Stimulated activated CD8-positive, alpha-beta memory T cell treated with anti-CD3 and anti-CD28 coated beads, Interleukin-4, amount 100 ng/mL, for 24 hours (primary cell): ENCODE results near the gene RECK.

Experiments used
- DNase-seq: peaks from one replicate; pipeline ENCODE4 v3.0.0-alpha.2; 2020; ENCODE audit warnings: low read depth

The RECK gene

DNA sequence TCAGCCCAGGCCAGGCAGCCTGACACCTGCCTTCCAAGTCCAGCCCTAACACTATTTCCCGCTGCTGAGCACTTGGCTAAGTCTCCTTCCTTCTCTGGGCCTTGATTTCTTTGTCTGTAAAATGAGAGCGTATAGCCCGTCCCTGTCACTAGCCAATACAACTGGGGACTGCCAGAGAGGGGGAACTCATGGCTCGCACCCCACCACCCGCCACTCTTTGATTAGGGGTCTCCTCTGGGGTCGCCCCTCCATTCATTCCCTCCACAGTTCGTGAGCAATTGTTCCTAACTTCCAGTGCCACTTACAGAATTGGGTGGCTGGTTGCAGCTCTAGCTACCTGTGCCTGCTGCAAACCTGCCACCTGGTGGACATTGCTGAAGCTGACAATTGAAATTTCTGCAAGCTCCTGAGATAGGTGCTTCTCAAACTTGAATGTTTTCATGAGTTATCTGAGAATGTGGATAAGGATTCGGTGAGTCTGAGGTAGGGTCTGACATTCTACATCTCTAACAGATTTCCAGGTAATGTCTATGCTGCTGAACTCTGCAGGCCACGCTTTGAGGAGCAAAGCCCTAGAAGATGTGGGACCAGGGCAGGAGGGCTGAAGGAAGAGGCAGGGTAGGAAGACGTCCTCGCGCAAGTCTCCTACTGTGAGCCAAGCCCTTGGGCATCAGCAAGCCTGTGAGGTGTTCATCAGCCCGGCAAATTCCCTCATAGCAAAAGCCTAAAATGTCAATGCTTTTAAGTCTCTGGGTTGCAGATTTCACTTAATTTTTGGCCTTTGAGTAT is 13.3 kb upstream of the RECK start:
- peak; percentile 45 for DNase-seq

DNA sequence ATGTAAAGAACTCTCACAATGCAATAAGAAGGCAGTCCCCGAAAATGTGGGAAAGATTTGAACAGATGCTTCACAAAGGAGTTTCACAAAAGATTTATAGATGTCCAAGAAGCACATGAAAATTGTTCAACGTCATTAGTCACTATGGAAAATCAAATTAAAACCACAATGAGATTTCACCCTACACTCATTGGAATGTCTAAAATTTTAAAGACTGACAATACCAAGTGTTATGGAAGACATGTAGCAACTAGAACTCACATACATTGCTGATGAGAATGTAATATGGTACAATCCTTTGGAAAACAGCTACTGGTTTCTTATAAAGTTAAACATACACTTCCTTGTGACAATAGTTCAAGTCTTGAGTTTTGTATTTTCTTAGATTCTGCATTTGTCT is 11.0 kb upstream of the RECK start:
- DNase-seq: no peak

DNA sequence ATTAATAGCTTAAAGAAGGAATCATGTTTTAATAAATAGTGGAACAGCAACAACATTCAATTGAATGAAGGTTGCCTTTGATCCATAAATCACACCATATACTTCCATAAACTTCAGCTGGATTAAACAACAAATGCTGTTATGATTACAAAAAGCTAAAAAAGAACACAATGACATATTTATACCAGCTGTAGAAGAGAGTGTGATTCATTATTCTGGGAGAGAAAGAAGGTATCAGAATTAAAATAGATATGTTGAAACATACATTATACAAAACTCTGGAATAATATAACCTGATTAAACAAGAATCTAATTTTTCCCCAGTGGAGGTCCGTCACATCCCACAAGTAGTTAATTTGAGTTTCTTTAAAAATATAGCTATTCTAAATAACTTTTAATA is 7.5 kb upstream of the RECK start:
- DNase-seq: no peak

DNA sequence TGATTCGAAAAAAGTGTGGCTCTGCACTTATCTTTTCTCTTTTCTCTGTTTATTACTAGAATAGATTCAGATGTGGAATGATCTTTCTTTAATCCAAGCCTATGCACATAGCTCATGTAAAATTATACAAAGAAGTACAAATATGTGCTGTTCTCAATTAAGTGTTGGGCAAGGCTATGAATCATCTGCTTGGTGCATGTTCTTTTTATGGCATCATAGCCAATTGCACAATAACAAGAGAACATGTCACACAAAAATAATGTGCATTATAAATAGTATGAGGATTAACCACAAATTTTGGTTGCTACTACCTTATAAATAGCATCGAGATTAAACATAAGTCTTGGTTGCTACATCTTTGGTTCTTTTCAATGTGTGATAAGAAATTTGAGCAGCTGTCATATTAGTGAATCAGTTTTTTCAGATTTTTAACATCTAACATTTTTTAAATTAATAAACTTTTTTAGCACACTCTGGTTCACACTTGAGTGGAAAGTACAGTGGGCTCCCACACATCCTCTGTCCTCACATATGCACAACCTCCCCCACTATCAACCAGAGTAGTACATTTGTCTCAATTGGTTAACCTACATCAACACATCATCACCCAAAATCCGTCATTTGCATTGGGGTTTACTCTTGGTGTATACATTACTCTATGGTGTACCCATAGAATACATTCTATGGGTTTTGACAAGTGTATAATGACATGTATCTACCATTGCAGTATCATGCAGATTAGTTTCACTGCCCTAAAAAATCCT is 6.8 kb upstream of the RECK start:
- no peak for DNase-seq

GRCh38 chr9:36030871-36031270 is 5.8 kb upstream of the RECK start:
- DNase-seq: no peak

GRCh38 chr9:36031774-36032555 is 4.7 kb upstream of the RECK start:
- DNase-seq: no peak

DNA sequence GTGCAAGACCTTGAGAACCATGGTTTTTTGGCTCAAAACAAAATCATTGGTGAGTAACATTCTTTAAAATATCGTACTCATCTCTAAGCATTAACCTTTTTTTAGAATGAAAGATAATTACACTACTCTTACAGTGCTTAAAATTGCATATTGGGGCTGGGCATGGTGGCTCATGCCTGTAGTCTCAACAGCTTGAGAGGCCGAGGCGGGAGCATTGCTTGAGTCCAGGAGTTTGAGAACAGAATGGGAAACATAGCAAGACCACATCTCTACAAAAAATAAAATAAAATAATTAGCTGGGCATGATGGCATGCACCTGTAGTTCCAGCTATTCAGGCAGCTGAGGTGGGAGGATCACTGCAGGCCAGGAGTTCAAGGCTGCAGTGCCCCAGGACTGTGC is 2.9 kb upstream of the RECK start:
- no peak for DNase-seq

DNA sequence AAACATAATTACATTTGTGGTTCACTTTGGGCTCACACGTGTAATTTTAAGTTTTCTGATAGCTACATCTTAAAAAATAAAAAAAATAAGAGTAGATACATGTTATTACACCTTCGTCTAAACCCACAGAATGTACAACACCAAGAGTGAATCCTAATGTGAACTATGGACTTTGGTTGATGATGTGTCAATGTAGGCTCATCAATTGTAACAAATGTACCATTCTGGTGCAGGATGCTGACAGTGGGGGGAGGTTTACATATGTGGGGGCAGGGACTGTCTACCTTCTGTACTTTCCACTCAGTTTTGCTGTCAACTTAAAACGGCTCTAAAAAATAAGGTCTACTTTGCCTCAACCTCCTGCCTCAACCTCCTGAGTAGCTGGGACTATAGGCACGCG is 2.5 kb upstream of the RECK start:
- no peak for DNase-seq

DNA sequence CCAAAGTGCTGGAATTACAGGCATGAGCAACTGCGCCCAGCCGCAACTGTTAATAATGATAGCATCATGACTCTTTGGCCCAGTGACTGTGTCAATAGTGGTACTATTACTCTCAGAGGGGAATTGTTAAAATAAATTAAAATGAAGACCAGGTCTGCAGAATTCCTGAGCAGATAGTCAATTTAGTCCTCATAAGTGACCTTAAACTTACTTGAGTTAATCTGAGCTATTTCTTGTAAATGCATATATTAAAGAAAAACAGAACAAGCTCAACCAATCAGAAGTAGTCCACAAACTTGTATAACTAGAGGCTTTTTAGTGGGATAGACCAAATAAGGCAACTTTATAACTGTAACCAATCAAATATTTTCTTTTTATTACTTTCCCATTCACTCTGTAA is 1.7 kb upstream of the RECK start:
- no peak for DNase-seq

DNA sequence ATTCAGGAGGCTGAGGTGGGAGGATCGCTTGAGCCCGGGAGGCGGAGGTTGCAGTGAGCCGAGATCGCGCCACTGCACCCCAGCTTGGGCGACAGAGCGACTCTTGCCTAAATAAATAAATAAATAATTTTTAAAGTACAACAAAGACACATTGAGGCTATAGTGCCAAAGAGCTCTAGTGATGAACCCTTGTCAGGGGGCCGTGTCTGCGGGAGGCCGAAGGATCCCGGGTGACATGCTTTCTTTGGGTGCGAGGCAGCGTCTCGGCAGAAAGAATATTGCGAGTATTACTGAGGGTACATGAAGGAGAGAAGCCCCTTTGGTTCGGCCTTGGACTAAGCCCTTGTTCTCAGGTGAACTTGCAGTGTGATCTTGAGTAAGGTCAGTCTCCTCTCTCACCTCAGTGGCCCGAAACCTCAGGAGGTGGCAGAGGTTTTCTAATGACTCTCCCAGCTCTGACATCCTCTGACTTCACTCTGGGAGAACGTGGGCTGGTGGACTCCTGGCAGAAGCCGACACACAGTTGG is 397 bp upstream of the RECK start:
- no peak for DNase-seq

- DNase-seq: no peak
Observed at GRCh38 chr9:36037549-36038122, 923 bp downstream of the RECK start.

GRCh38 chr9:36039121-36039520 is 2.4 kb downstream of the RECK start:
- no peak for DNase-seq

- DNase-seq: no peak
Observed at GRCh38 chr9:36039696-36040095, 3.0 kb downstream of the RECK start.

- DNase-seq: no peak
Observed at GRCh38 chr9:36040271-36040925, 3.7 kb downstream of the RECK start.

DNA sequence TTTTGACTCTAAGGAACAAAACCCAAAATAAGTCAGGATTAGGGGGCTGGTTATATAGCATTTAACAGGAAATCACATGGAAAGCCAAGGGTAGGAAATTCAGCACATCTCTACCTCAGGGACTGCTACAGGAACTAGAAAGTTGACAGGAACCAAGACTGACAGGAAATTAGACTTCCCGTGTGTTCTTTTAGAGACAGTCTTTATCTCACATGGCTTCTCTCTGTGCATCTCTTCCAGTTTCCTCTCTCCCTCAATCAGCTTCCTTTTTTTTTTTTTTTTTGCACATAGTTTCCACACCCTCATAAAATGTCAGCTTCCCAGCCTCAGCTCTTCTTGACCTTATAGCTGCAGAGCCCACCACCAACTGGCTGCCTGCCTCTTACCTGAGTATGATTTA is 4.8 kb downstream of the RECK start:
- no peak for DNase-seq

- DNase-seq: no peak
Observed at GRCh38 chr9:36045610-36046009, 8.9 kb downstream of the RECK start.

DNA sequence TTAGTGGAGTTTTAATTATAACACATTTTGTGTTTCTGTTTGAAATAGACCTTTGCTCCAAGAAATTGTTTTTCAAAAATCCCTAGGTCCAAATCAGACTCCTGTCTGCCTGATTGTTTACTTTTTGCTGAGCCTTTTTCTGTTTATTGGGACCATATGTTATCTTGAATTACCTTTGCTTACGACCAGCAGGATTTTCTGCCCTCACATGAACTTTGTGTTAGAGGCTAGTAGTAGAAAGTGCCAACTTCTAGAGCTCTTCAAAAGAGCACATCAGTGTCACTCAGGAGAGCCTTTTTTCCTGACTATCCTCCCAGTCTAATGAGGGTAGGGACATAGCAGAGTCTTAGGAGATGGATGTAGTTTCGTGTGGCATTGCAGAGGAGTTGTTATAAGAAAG is 10.2 kb downstream of the RECK start:
- no peak for DNase-seq

GRCh38 chr9:36049408-36049807 is 12.7 kb downstream of the RECK start:
- no peak for DNase-seq

- DNase-seq: no peak
Observed at GRCh38 chr9:36050476-36050875, 13.8 kb downstream of the RECK start.

- no peak for DNase-seq
Observed at GRCh38 chr9:36051317-36051716, 14.6 kb downstream of the RECK start.

GRCh38 chr9:36053971-36054370 is 17.3 kb downstream of the RECK start:
- DNase-seq: no peak

DNA sequence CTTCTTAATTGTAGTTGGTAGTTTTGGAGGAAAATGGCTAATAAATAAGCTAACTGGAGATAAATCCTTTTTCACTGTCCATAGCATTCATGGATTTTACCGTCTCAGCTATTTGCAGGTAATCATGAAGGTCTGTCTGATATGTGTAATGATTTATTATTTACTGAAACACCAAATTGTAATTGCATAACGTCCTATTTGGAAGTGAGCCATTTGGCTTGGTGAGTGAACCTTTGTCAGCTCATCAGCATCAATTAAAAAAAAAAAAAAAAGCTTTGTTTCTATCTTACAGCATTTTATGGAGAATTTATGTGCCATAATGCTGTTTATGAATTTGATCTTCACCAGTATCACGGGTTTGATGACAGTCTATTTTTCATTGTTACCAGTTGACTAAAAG is 20.2 kb downstream of the RECK start:
- no peak for DNase-seq
